Ramos (cell line): ENCODE measurements around the gene WDR37.
"Not testable (repeated sequence)": the region's sequence is repeated elsewhere in the genome, so short reads cannot be mapped to it uniquely, and the experiment has no call there.

ENCODE experiments used
- in situ Hi-C: fragments of 300-500 bp; cut with MboI; formaldehyde crosslinking; loops from one replicate; pipeline ENCODE4 v1.14.3; 2022; ENCODE audit warnings: low sequenced_read_pairs; ENCODE audit not compliant: unreplicated experiment

WDR37 gene, protein sequence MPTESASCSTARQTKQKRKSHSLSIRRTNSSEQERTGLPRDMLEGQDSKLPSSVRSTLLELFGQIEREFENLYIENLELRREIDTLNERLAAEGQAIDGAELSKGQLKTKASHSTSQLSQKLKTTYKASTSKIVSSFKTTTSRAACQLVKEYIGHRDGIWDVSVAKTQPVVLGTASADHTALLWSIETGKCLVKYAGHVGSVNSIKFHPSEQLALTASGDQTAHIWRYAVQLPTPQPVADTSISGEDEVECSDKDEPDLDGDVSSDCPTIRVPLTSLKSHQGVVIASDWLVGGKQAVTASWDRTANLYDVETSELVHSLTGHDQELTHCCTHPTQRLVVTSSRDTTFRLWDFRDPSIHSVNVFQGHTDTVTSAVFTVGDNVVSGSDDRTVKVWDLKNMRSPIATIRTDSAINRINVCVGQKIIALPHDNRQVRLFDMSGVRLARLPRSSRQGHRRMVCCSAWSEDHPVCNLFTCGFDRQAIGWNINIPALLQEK

DNA sequence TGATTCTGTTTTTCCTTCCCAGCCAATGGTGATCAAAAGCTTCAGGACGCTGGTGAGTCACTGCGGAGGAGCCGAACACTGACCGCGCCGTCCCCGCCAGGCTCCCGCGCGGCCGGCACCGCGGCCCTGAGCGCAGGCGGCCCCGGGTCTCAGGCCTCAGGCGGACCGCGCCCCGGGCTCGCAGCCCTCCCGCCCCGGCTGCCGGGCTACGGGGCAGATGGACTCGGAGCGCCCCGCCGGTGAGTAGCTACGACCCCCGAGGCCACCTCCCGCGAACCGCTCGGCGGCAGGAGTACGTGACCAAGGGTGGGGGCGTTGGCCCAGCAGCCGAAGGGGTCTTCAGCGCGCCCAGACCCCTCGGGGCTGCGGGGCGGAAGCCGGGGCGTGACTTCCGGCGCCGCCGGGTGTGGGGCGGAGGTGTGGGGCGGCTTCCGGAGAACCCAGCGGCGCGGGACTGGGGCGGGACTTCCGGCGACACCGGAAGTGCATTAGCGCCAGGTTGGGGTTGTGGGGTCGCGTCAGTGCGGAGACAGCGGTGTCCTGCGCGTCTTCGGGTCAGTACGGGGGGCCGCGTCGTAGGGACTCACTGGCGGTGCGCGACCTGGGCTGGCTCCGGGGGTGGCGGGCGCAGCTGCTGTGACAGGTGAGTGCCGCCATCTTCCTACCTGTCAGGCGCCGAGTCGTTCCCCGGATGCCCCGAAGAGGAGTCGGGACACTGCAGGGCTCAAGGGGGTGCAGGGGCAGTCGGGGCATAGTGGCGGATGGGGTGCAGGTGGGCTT lies at the start of gene WDR37:
WDR37 (plus strand) TSS at position 60 of the 780 bp plus-strand sequence. CDS start 15,771 bp downstream, outside the sequence.
- in situ Hi-C loops, result no loop called here

DNA sequence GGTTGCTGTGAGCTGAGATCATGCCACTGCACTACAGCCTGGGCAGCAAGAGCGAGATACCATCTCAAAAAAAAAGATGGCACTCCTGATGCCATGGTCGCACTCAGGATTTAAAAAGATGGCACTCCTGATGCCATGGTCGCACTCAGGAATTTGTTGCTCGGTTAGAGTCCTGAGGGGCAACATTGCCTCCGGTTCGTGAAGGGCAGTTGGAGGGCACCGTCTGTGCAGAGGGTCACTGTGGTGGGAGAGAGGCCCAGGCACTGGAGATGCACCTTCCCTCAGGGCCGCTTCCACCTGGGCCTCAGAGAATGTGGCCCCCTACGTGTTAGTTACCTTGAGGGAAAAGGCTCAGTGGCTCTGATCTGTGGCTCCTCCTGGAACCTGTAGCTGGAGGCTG lies 49.6 kb upstream of the WDR37 start:
- in situ Hi-C loops, result no loop called here

DNA sequence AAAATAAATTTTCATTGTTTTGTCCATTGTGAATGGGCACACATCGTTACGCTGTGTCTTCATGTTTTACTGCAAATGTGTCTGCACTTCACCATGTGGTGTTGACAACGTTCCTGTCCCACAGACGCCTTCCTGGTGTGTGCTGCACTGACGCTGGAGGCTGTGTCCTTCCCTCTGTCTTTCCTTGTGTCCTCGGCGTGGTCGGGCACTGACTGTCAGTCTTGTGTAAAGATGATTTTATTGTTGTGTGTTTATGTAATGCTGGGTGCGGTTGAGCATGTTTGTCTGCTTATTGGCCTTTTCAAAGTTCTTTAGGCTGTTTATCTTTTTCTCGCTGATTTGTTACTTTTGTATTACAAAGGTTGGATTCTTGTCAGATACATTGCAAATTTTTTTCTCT lies 48.6 kb upstream of the WDR37 start:
- in situ Hi-C loops, result no loop called here

DNA sequence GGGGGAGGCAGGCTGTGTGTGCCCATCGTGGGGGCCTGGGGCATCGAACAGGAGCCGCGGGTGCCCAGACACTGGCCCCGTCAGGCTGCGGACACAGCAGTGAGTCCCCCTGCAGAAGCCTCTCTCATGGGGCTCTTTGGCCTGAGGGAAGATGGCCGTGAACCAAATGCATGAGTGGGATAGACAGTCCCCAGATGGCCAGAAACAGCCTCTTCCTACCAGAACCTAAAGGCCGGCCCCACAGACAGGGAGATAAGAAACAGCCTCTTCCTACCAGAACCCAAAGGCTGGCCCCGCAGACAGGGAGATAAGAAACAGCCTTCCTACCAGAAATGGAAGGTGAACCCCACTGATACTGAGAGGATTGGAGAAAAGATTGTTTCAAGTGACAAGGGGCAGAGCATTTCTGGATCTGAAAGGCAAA lies 47.1 kb upstream of the WDR37 start:
- in situ Hi-C loops, result no loop called here

DNA sequence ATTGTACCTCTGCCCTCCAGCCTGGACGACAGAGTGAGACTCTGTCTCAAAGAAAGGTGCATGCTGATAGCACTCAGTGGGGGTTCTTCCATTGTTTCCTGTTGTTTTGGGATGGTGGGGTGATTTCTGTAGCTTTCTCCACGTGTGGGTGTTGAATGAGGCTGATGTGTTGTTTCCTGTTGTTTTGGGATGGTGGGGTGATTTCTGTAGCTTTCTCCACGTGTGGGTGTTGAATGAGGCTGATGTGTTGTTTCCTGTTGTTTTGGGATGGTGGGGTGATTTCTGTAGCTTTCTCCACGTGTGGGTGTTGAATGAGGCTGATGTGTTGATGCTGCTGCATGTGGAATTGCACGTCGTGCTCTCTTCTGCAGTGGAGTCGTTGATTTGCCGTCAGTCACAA lies 46.2 kb upstream of the WDR37 start:
- in situ Hi-C loops, result not testable (repeated sequence)

DNA sequence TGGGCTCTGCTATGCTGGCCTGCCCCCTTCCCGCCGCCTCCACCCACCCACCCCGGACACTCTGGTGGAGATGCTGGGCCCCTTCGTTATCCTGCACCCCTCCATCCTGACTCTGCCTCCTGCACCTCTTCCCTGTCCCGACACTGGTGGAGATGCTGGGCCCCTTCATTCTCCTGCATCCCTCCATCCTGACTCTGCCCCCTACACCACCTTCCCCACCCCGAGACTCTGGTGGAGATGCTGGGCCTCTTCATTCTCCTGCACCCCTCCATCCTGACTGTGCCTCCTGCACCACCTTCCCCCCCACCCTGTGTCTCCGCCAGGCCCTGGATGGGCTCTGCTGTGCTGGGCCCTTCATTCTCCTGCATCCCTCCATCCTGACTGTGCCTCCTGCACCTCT lies 45.5 kb upstream of the WDR37 start:
- in situ Hi-C loops, result no loop called here

DNA sequence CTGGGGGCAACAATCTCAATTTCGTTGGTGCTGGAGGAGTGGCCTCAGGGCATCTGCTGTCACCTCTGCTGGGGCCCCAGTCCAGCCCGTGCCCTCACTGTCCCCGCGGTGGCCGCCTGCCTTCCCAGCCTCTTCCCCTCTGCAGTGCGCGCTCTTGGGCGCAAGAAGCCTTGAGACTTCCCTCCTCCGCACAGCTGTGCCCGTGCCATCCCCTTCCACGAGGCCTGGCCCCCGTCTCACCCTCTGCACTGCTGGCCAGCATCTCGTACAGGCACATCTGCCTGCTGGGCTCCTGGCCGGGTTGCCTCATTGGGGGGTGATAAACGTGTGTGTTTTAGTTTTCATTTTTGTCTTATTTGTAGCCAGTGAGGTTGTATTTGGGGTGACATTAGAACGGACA lies 44.5 kb upstream of the WDR37 start:
- in situ Hi-C loops, result no loop called here

DNA sequence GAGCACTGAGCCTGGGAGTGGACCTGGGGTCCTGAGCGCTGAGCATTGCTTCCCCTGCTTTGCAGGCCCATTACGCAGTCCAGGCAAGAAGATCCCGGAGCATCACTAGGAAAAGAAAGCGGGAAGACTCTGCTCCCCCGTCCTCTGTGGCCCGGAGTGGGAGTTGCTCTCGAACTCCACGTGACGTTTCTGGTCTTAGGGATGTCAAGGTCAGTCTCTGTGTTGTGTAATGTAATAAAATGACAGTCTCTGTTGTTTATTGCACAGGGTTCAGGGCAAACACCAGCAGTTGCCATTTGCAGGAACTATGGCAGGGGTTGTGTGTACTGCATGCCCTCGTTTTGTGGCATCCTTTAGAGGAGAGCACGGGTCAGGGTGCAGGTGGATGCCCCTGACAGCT lies 40.5 kb upstream of the WDR37 start:
- in situ Hi-C loops, result no loop called here

DNA sequence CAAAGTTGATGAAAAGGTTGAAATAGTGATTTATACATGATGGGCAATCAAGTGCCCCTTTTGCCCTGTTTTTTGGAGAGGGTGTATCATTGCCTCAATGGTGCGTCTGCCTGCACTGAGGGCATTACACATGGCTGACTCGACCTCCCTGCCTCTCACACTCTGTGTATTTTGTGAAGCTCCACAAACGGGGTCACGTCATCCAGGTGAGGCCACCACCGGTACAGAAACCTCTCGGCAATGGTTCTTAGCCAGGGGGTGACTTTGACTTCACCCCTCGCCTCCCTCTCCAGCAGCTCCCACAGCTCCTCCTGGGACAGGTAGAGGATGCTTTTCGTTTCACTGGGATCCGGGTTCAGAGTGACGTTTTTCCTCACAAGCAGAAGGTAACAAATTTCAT lies 36.8 kb upstream of the WDR37 start:
- in situ Hi-C loops, result no loop called here

DNA sequence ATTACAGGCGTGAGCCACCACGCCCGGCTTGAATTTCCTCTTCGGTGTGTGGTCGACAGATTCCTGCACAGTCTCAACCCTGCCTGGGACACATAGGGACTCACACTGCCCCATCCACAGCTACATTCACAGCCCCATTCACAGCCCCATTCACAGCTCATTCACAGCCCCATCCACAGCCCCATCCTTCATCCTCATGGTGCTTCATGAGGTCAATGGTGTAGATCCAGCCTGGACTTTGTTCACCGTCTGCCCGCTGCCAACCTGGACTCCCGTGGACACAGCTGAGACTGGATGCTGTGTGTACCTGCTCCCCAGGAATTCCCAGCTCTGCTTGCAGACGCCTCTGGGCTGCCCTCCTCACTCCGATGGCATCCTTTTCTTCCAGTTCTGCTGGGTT lies 35.7 kb upstream of the WDR37 start:
- in situ Hi-C loops, result no loop called here

DNA sequence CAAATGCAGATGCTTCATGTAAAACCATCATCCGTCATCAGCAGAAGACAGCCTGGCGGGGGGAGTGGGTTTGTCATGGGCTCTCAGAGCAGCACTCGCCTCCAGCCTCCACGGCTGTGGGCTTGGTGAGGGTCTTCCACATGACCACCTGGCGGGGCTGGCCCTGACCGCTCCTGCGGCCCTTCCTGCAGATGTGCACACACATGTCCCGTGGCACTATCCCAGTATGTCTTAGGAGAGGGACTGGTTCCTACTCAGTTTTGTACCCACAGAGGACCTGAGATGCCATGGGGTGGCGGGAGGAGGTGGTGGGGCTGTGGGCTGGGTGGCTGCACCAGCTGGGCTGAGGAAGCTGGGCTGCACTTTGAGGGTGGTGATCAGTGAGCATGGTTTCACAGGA lies 35.2 kb upstream of the WDR37 start:
- in situ Hi-C loops, result no loop called here

DNA sequence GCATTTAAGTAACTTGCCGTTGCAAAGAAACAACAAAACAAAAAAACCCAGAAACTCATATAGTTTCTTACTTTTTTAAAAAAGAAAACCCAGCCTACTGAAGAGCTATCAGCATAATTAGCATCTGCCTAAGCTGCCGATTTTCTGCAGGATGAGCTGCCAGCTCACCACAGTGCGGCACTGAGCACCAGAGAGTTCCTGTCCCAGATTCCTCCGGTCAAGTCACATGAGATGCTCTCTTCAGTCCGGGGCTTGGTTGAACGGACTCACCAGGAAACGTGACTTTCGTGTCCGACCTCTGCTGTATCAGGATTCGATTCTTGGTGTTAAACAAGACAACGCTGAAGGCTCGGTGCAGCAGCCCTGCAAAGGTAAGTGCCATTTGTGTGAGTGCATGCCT lies 33.8 kb upstream of the WDR37 start:
- in situ Hi-C loops, result no loop called here

DNA sequence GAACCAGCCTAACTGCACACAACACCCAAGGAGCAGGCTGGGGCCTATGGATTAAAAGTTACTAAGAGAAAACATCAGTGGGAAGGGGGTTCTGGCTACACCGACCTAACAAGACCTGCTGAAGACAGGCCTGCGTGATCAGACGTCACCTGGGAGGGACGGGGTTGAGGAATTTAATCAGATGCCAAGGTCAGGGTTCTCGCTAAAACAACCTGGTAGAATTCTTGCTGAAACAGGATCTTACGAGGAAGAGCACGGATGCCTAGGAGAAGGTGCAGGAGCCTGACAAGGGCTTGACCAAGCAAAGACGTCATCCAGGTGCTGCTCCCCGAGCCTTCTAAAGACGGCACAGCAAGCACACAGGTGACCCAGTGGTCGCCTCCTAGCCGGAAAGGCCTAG lies 32.1 kb upstream of the WDR37 start:
- in situ Hi-C loops, result no loop called here

DNA sequence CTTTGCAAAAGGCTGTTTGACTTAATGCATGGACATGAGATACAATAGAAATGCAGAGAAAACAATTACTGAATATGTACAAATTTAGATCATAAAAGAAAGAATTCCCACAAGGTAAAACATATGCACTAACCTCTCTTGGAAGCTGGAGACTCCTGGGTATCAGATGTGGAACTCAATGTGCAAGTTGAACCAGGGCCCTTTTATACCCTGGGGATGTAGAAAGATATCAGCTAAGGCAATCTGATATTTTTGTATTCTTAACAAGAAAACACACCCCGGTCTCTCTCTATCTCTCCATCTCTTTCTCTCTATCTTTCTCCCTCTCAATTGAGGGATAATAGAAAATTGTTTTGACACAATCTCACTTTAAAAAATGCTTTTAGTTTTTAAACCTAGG lies 30.5 kb upstream of the WDR37 start, which contains the start of gene IDI2:
IDI2 (minus strand) TSS at position 177 of the 400 bp plus-strand sequence. CDS start 1,136 bp downstream, outside the sequence.
- in situ Hi-C loops, result no loop called here

DNA sequence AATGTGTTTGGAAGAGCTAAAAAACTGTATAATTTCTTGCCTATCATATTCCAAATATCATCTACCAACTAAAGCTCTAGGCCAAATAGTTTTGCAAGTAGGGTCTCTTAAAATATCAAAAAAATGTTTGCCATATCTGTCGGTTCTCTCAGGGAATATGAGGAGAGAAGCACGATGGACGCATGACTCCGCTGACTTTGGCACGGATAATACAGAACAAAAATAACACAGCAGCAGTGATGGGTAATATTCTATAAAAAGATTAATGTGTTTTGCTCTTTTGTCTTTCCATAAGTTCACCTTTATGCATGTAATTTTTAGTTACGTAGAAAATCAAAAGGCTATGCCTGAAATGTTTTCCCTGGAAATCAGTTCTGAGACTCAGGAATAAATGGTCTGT lies 29.6 kb upstream of the WDR37 start:
- in situ Hi-C loops, result no loop called here

DNA sequence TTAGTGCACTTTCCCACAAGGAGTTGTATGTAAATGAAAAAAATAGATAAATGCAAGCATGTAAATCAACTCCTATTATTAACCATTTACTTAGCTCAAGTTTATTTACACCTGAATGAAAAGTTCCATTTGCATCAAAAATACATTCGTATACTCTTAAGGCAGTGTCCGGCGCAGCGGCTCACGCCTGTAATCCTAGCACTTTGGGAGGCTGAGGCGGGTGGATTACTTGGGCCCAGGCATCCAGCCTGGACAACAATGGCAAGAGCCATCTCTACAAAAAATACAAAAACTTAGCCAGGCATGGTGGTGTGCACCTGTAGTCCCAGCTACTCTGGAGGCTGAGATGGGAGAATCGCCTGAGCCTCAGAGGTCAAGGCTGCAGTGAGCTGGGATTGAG lies 26.3 kb upstream of the WDR37 start:
- in situ Hi-C loops, result no loop called here

DNA sequence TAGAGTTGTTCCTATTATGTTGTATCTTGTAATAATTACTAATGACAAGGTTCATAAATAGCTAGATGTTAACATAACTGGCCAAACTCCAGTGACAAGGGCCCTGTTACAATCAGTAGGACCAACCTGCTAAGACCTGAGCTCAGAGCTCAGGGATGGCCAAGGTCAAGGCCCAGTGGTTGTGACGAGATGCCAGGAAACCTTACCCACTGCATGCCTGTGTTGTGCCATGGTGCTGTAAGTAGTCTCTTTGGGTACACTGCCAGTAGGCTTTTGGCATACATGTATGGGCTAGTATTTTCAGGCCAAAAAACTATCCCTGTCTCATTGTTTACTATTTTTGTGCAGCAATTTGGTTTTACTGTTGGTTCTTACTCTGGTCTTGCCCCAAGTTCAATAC lies 22.6 kb upstream of the WDR37 start:
- in situ Hi-C loops, result no loop called here

DNA sequence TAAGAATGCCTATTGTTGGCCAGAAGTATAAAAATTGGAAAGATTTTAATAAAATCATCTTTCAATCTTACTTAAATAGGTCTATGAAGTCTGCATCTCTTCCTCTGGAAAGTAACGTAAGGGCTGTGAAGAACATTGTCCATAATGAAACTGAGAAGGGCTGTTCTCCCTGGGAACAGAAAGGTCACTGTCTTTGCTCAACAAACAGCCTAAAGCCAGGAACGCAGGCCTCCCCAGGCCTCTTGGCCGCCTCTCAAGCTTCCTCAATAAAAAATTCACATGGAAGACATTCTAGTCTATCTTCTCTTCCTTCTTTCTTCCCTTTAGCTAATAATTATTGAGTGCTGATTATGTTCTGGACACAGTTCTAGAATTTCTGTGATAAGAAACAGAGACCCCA lies 21.4 kb upstream of the WDR37 start:
- in situ Hi-C loops, result no loop called here

DNA sequence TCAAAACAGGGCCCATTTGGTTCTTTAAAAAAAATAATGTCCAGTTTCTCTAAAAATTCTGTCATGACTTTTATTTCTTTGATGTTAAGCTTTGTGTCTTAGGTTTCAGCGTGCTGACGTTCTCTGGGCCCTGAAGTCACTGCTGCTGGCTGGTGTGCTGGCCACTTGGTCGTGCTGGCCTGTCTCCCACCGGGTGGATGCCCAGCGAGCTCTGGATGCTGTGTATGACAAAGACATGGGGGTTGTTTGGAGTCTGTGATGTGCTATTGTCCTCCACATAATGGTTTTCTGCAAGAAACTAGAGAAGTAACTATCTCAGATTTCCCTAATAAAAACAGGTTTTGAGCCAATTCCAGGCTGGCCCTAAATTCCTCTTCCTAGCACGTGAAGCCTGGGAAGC lies 21.0 kb upstream of the WDR37 start:
- in situ Hi-C loops, result no loop called here

DNA sequence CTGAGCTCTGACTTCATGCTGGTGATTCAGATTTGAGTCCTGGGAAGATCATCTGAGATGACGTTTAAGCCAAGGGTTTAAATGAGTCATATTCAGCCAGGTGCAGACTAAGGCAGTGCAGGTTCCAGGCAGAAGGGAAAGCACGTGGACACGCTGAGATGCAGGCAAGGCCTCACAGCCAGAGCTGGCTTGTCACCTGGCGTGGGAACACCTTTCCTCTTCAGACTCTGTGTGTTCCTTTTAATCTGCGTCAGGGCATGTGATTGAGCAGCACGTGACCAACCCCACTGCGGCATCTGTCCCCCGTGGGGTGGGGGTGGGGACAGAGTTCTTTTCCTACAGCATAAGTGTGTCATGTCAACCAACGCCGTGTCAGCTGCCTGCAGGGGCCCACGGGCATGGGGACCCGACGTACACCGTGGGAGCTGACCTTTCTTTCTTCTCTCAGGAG lies 19.8 kb upstream of the WDR37 start:
- in situ Hi-C loops, result no loop called here

DNA sequence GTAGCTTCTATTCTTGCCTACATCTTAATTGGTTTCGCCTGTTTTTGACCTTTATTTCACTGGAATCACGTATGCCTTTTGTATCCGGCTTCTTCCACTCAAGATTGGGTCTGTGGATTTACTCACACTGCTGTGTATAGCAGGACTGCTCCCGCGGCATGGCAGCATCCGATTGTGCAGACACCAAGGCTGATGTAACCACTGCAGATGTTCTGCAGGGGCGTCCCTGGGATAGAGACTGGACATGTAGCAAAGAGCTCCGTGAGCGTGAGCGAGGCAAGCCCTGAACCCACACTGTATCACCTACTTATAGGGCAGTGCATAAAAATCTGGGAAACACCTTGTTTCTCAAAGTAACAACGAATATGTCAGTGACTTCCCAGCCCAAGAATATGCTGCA lies 19.1 kb upstream of the WDR37 start:
- in situ Hi-C loops, result no loop called here
